ENCODE results near the gene ABTB2.
A peak's percentile ranks its signal among the peaks of the same experiment; 100 is the strongest.
"Not testable (repeated sequence)": the region's sequence is repeated elsewhere in the genome, so short reads cannot be mapped to it uniquely, and the experiment has no call there.

Gene ABTB2

DNA sequence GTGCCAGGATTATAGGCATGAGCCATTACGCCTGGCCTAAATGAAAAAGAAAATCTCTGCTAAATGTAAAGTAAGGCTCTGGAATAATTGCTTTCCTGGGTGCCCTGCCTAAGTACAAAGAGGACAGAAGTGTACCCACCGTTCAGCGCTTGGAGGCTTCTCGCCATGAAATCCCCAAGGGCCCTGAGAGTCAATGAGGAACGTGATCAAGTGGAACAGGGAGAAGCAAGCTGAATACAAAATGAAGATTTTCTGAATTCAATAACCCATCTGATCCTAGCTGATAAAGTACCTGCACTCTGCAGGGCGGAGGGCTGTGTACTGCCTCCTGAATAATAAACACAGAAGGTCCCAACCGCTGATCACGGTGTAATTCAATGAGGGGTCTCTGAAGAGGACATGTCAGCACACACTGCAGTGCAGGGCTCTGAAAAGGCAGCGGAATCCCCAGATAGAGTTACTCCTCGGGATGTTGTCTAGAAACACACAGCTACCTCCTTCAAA lies 97.7 kb downstream of the ABTB2 start:
- DNase-seq, result no peak

DNA sequence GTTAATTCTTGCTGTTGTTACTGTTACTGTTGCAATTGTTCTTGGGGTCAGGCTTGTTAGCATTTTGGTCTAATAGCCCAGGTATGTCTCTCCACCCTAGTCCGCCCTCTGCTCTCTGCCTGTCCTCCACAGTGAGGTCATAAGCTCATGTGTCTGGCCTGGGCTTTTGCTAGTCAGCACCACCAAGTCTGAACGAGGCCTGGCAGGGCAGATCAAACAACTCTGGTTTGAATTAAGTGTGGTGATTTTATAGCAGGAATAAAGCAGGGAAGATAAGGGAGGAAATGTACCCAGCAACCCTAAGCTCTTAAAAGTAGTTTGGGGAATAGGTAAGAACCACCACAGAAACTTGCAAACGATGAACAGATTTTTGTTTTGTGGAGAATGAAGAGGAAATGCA lies 98.7 kb downstream of the ABTB2 start:
- DNase-seq, result no peak

DNA sequence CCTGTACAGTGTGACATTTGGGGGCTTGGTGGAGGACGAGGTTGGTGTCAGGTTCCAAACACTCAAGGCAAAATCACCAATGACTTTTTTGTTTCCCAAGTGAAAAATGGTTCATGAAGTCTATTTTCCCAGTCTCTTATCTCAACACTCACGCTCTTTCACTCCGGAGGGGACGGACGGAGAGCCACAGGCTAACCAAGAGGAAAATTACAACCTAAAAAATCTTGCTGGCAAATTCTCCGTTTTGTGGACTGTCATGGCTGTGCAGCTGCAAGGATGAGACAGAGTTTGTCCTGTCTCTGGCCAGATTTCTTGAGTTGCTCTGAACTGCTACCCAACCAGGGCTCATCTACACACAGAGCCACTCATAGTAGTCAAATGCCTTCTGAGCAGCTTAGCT lies 101.2 kb downstream of the ABTB2 start:
- no peak for DNase-seq

DNA sequence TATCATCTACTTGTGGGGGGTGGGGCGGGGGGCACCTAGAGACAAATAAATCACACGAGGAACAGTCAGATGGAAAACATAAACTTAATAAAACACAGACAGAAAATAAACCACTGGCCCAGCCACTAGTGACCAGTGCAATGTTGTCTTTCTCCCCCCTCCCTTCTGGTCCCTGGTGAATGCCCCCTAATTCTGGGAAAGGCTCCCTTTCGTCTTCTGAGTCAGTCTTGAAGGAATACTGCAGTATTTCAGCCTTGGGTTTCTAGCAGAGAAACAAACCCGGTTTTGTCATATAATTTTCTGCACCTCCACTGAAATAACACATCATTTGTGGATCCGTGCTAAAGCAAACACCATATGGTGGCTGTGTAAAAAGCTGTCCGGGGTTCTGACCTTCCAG lies 101.7 kb downstream of the ABTB2 start:
- DNase-seq, result no peak

DNA sequence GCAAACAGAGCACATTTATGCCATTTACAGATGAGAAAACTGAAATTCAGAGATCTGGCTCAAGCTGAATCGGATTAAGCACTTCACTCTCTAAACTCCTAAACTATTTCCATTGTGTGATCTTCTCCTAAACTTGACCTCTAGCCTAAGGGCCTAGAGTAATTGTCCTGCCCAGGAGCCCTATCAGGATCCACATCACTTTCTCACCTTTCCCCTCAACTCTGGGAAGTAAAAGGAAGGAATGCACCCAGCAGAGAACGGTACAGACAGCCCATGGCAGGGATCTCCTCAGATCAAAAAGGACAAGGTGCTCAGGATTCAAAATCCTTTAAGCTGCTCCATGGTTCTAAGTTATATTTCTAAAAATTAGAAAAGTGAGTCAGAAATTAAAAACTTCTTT lies 102.7 kb downstream of the ABTB2 start:
- no peak for DNase-seq

DNA sequence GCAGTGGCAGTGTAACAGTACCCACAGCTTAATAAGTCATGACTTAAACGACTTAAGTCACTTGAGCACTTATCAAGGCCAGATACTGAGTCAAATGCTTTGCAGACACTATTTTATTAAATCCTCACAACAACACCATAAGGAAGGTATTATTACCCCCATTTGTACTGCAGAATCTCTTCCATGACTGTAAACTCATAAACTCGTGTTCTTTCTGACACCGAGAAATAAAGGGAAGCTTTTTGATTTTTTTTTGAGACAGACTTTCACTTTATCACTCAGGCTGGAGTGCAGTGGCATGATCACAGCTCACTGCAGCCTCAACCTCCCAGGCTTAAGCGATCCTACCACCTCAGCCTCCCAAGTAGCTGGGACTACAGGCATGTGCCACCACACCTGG lies 103.8 kb downstream of the ABTB2 start:
- DNase-seq, result peak; percentile 55

DNA sequence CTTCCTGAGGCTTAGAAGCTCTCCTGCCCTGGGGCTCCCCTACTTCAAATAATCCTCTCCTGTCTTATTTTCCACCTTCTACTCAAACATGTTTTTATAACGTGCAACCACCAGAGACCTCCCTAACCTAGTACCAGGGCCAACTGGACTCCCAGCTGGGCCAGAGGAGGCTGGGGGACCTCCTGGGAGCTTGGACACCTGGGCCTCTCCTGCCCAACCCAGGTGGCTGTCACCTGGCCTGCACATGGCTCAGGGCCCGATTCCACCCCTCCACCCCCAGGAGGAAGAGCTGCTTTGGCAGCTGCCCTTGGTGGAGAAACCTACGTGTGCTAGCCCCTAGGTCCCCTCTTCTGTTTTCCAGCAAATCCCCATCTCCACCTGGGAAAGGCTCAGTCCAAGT lies 105.2 kb downstream of the ABTB2 start:
- no peak for DNase-seq

DNA sequence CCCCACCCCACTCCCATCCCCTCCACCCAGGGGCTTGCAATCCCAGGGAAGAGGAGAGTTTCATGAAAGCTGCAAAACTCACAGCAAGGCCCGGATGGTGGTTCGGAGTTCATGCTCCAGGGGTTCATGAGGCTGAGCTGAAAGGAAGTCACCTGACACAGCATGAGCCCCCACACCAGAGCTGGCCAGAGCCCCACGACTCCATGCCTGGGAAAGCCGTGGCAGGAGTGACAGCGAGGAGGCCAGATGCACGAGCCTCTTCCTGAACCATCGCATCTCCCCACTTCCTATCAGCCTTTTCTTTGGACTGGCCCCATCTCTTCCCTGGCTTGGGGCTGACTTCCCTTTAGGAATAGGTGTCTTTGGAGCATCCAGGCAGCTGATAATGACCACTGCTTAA lies 105.8 kb downstream of the ABTB2 start:
- no peak for DNase-seq

DNA sequence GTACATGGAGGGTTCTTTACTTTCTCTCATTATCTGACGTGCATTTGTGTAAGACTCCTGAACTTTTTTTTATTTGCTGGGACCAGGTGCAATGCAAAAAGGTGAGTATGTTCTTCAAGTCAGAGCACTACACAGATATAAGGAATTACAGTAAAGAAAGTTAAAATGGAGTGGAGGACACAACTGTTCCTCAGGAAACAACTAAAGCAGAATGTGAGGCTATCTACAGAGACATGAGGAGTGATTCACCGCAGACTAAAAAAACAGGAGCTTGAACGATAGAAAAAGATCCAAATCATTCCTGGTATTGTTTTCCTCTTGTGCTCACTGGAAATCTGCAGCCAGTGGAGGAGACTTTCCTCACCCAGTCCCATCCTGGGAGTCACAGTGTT lies 106.2 kb downstream of the ABTB2 start:
- no peak for DNase-seq

DNA sequence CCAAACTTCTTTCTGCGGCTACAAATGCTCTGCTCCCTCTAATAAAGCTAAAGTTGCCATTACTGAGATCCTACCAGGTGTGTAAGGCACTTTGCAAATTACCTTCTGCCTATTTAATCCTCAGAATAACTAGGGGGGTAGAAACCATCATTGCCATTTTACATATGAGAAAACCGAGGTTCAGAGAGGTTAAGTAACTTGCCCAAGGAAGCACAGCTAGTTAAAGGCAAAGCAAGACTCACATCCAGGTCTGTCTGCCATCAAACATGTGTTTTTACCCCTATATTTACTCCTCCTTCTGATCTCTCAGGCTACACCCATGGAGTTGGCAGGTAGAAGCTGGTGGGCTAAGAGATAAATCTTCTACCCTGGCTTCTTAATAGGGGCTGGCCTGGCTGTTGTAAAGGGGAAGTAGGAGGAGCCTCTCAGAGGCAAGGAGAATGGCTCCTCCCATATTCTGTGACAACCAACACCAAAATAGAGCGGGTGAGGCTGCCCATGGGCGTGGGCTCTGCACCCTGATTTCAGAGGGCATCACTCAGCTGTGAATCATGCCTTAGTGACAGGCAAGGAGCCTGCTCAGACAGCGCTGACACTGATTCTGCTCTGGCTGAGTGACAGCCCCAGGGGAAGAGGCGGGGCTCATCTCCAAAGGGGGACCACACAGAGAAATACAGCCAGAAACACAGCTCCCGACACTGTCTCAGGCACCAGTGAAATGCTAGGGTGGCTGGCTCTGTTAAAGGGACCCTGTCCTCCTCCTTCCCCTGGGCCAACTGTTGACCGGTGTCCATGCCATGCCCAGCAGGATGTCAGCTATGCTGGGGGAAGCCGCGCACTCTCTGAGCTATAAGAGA lies 106.8 kb downstream of the ABTB2 start:
- peak; percentile 98 for DNase-seq

DNA sequence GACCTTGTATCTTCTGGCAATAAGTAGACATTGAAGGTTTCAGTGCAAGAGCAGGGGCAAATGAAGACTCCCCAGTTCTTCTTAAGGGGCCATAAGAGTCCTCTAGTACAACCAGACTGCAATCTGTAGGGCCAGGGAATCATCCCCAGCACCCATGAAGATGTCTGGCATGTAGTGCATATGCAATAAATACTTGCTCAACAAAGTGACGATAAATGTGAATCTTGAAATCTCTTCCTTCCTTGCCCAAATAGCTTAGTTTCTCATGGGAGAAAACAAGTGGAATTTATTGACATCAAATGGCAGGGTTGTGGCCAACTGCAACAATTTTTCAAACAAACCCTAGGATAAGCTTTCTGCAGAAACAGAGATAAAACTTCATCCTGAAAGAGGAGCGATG lies 107.6 kb downstream of the ABTB2 start:
- DNase-seq, result peak; percentile 70

DNA sequence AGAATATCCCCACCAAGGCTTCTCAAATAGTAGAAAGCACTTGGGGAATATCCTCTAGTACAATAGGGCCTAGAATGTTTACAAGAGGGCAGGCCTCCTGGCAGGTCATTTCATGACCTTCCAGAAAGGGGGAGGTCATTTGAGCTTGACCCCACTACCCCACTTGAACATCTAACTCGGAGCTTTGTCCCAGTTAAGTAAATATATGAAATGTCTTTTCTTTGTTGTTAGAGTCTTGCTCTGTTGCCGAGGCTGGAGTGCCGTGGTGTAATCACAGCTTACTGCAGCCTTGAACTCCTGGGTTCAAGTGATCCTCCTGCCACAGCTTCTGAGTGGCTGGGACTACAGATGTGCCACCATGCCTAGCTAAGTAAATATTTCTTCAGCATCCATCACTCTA lies 108.4 kb downstream of the ABTB2 start:
- DNase-seq, result no peak

DNA sequence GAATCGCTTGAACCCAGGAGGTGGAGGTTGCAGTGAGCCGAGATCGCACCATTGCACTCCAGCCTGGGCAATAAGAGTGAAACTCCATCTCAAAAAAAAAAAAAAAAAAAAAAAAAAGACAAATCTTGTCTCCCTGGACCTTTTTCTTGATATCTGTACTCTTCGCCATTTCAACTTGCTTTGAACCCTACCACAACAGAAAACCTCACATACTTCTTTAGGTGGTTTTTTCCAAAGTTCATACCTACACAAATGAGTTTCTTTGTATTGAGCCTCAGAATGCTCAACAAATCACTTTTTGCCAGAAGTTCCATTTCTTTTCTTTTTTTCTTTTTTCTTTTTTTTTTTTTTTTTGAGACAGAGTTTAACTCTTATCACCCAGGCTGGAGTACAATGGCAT lies 111.3 kb downstream of the ABTB2 start:
- not testable (repeated sequence) for DNase-seq

DNA sequence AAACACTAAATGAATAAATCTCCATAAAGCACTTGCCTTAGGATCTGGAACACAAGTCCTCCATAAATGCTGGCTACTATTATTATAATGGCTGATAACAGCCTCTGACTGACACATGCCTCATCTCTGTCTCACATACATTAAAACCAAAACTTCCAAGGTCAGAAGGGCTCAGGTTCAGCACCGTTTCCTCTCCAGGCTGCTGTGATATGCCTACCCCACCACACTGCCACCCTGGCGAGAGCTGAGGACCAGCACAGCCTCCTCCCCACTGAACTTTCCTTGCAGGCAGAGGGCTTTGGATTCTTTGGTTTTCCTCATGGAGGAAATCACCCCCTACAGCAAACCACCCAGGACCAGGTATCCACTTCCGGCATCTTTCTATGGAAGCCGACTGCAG lies 112.8 kb downstream of the ABTB2 start:
- DNase-seq, result no peak

DNA sequence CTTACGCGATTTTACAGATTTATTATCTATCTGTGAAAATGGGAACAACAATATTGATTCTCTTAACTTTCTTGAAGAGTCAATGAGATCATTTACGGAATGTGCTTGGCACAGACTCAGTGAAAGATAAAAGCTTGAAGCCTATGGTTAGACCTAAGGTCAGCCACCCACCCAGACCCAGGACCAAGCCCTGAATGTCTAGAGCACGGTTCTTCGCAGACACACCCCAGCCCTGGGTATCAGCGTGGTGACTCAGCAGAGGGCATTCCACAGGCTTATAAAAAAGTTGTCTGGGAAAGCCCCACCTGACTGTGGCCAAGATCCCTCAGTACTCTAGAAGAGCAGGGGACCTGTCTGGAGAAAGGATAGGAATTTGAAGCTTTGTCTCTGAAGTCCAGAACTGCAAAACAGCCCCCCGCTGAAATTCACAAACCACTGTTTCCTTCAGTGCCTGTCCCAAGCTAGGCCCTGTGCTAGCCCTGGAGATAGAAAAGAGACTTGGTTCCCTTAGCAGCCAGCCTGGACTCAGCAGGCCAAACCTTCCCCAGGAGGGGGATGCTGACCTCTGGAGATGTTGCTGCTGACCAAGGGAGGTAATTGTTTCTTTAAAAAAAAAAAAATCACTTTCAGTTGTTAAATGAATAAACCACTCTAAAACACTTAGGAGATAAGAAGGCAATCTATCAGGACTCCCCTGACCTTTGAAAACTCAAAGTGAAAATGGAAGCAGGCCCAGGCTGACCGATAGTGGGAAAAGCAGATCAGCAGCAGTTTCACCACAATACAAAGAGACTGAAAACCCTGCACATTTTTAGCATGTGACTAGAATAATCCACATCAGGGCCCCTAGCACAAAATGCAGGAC lies 114.0 kb downstream of the ABTB2 start:
- DNase-seq, result peak; percentile 85

DNA sequence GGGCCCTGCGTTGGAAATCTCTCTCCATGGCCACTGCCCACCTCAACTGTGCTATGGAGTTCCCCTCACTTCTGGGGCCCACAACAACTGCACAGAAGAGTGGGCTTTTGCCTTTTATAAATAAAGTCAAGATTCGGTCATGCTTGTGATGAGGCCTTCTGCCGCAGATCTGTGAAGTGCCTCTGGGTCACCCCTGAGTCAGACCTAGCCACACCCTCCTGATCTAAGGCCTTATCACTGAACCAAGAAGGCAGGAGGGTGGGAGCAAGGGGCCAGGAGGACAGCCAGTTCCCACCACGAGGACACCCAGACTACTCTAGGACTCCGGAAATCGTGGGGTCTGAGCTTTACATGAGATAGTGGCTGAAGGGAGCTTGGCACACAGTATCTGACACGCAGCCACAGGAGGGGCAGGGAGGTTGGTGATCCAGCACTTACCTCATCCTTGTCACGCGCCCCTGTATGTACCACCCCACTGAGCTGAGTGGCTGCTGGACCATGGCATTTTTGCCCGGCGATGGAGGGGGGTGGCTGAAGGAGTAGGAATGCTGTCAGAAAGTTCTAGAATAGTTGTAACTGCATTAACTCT lies 115.7 kb downstream of the ABTB2 start:
- DNase-seq, result no peak

DNA sequence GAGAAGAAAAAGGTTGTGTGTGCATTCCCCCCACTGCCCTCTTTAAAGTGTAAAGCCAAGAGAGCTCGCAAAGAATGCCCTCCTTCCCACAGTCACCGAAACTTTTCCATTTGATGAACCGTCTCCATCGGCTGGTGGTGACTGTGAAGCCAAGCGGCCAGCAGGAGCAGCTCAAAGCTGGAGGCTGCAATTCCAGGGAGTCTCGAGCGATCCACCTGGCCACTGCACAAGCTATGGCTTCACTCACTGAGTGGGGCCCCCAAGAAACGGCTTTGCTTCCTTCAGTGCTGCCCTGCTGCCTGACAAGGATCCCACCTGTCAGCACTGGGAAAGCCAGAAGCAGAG lies 117.7 kb downstream of the ABTB2 start:
- DNase-seq, result no peak

DNA sequence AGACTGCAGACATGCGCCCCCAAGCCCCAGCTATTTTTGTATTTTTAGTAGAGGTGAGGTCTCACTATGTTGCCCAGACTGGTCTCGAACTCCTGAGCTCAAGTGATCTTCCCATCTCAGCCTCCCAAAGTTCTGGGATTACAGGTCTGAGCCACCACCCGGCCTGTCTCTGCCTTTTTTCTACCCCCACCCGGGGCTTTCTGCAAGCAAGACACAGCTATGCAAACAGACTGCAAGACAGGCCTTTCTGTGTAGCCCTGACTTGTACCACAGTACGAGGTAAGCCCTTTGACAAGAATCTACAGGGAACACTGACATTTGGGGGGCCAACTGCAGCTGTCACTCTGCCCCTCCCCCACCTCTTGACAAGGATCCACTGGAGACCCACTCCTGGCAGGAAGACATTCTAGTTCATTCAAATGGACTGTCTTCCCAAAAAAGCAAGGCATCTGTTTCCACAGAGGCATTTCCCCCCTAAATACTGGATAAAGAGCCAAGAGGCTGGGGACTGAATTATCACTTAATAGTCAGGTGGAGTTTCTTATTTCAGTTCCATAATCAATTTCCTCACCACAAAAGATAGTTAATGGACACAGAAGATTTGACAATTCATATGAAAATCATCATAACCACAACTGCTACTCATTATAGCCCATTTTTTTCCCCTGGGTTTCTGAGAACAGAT lies 118.2 kb downstream of the ABTB2 start:
- no peak for DNase-seq

DNA sequence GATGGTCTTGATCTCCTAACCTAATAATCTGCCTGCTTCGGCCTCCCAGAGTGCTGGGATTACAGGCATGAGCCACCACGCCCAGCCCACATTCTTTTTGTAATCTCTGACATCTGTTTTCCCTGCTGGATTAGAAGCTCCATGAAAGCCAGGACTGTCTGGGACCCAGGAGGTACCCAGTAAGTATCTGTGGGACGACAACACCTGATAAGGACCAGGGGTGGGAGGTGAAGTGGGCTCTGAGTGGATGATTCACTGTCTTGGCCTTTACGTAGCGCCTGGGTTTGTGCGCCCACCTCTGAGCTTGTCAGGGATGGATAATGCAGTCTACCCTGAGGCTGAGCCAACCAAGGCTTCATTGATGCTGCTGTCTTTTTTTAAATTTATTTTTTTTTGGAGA lies 118.8 kb downstream of the ABTB2 start:
- DNase-seq, result no peak

DNA sequence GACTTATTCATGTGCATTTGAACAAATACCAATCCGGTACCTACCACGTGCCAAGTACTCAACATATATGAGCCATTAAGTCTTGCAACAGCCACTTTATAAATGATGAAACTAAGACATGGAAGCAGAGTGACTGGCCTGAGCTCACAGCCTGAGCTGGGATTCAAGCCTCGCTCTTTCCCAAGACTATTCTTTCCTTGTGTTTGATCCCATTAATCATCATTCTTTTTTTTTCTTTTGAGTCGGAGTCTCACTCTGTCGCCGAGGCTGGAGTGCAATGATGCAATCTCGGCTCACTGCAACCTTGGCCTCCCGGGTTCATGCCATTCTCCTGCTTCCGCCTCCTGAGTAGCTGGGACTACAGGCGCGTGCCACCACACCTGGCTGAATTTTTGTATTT lies 119.3 kb downstream of the ABTB2 start:
- peak; percentile 44 for DNase-seq

DNA sequence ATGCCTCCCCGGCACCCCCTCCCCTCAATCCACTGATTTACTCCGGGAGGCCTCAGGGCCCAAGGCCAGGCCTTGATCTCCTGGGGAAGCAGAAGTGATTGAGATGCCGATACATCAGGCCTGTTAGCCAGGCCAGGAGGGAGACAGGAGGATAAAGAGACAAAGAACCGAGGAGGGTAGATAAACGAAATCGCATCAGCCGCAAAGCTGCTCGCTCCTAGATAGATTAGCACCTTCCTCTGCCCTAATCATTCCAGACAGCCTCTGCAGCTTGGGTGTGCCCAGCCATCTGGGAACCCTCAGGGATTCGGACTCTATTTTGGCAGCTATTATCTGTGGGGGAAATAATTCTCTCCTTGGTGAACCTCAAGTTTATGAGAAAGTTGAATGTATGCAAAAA lies 121.2 kb downstream of the ABTB2 start:
- DNase-seq, result no peak

DNA sequence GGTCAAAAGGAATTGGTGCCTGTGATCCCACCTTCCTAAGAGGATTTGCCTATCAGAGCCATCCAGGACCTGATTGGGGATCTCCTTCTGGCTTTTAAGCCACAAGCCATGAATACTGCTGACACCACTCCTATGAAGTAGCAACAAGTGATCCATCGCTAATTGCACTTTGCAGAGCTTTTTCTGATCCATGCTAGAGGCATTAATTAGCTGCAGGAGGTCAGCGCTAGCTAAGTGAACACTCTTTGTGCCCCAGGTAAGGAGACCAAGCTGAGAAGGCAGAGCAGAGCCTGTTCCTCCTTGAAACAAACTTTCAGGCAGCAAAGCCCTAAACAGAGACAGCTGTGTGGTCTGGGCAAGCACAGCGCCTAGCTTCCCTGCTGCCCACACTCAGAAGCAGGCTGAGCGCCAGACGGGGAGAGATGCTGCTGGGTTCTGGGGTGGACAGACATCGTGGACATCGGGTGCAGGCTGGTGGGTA lies 122.2 kb downstream of the ABTB2 start:
- no peak for DNase-seq

DNA sequence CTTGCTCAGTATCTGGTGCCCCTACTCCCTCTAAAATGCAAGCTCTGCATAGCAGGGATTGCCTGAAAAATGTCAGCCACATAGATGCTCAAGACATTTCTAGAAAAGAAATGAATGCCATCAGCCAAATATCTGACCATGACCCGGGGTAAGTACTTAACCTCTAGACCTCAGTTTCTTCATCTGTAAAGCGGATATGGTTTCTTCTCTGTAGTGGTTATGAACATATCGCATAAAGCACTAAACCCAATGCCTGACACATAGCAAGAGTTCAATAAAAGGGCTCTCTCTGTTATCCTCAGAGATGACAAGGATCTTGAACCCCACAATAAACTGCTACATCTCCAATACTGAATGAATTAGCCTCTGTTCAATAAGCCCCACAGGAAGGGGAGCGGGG lies 122.6 kb downstream of the ABTB2 start:
- DNase-seq, result no peak
